GM19239 (cell line): Measurements from ENCODE around the gene ARHGAP40.

Experiments used
- DNase-seq: peaks from one replicate; pipeline ENCODE4 v3.0.0; 2011; ENCODE audit warnings: low spot score; ENCODE audit not compliant: insufficient read length
- FAIRE-seq: peaks from 2 replicates; lab custom pipeline; 2011; peaks lifted over from hg19 to GRCh38; lab: Jason Lieb, UNC

The ARHGAP40 gene

GRCh38 chr20:38671186-38671585, 69.6 kb downstream of the ARHGAP40 start:
- DNase-seq (no peak), FAIRE-seq (no peak)

- DNase-seq (no peak), FAIRE-seq (no peak)
Measured at GRCh38 chr20:38671701-38672292, 70.2 kb downstream of the ARHGAP40 start.

GRCh38 chr20:38672504-38672903, 70.9 kb downstream of the ARHGAP40 start:
- FAIRE-seq (no peak), DNase-seq (no peak)

- DNase-seq (no peak), FAIRE-seq (no peak)
Measured at GRCh38 chr20:38673261-38673660, 71.7 kb downstream of the ARHGAP40 start.

- FAIRE-seq: peak; percentile 18
- no peak for DNase-seq
Measured at GRCh38 chr20:38673725-38674091, 72.1 kb downstream of the ARHGAP40 start.

GRCh38 chr20:38674092-38674764, 72.6 kb downstream of the ARHGAP40 start:
- FAIRE-seq (no peak), DNase-seq (peak; percentile 65)

- FAIRE-seq (no peak), DNase-seq (no peak)
Measured at GRCh38 chr20:38674765-38675133, 73.1 kb downstream of the ARHGAP40 start.

- DNase-seq: no peak
- no peak for FAIRE-seq
Measured at GRCh38 chr20:38676576-38676975, 75.0 kb downstream of the ARHGAP40 start.

GRCh38 chr20:38680500-38681306, 79.1 kb downstream of the ARHGAP40 start:
- no peak for DNase-seq
- no peak for FAIRE-seq

GRCh38 chr20:38685271-38685670, 83.7 kb downstream of the ARHGAP40 start:
- DNase-seq (no peak), FAIRE-seq (no peak)

- DNase-seq: no peak
Measured at GRCh38 chr20:38685853-38686473, 84.4 kb downstream of the ARHGAP40 start.

GRCh38 chr20:38692436-38693411, 91.1 kb downstream of the ARHGAP40 start:
- FAIRE-seq (peak; percentile 42), DNase-seq (no peak)

More at GRCh38 chr20:38685853-38686473, 84.4 kb downstream of the ARHGAP40 start:
- FAIRE-seq: no peak

- FAIRE-seq: no peak
Measured at GRCh38 chr20:38697306-38697705, 95.7 kb downstream of the ARHGAP40 start.

GRCh38 chr20:38698541-38698940, 96.9 kb downstream of the ARHGAP40 start:
- DNase-seq (no peak), FAIRE-seq (no peak)

More at GRCh38 chr20:38697306-38697705, 95.7 kb downstream of the ARHGAP40 start:
- no peak for DNase-seq

- FAIRE-seq: no peak
Measured at GRCh38 chr20:38700141-38700540, 98.5 kb downstream of the ARHGAP40 start.

More at GRCh38 chr20:38700141-38700540, 98.5 kb downstream of the ARHGAP40 start:
- DNase-seq: no peak
